ENCODE data around the gene PDCD4. TPM values are rescaled to one million over a fixed set of nuclear protein-coding genes. Genes with fewer than 3 reads are reported as not detected.

Gene PDCD4
- total RNA-seq, 1 donor = 52.9 TPM

GRCh38 chr10:110860576-110861241 is 11.0 kb upstream of the PDCD4 start:
- TF ChIP-seq CTCF (IDR thresholded peaks at IDR 0.05; ENCODE audit: insufficient read depth, low read length) = no peak
- no peak overlapping the region for H3K4me3 ChIP-seq (ENCODE audit: low read depth, low read length)
- DNase-seq (ENCODE audit: low read depth) = no peak

DNA sequence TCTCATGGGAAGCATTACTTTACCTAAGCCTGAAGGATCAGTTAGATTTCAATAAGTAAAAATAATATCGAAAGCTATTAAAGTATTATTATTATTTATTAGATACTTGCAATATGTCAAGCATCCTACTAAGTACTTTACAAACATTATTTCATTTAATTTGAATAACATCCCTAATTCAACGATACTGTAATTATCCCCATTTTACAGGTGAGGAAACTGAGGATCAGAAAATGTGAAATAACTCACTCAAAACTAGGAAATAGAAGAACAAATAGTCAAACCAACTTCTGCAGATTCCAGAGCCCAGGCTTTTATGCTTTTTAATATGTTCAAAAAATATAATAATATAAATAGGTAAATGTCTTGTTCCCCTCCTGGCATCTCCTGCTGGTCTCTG is 10.3 kb upstream of the PDCD4 start:
- no peak overlapping the region for H3K4me3 ChIP-seq (ENCODE audit: low read depth, low read length)
- DNase-seq (ENCODE audit: low read depth) = no peak
- no peak for TF ChIP-seq CTCF (IDR thresholded peaks at IDR 0.05; ENCODE audit: insufficient read depth, low read length)

DNA sequence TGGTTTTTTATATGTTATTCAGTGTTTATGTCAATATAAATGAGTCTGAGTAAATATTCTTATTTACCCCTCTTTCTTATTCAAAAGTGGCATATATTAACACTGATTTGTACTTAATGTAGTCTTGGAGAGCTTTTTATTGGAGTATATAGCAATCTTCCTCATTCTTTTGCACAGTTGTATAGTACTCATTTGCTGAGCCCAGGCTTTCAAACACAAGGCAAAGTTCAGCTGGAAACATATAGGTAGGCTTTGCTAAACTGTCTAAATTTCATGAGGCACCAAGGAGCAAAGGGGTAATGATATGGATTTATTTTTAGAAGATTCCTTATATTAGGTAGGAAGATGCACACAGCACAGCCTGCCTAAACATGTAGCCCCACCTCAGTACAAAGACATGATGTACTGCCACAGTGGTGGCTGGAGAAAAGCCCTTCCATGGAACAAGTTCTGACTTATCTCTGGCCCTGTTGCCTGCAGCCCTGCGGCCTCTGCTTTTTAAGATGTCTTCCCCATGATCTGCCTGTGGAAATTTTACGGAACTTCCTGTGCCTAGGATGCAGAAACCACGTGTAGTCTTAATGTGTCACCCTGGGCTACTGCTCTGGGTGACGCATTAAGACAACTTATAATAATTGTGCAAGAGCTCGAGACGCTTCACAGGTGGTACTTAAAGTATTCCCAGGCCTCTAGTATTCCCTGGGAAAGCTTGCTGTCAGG is 9.6 kb upstream of the PDCD4 start:
- no peak for DNase-seq (ENCODE audit: low read depth)
- no peak overlapping the region for H3K4me3 ChIP-seq (ENCODE audit: low read depth, low read length)
- TF ChIP-seq CTCF (IDR thresholded peaks at IDR 0.05; ENCODE audit: insufficient read depth, low read length) = no peak

- TF ChIP-seq CTCF (IDR thresholded peaks at IDR 0.05; ENCODE audit: insufficient read depth, low read length) = no peak
- H3K4me3 ChIP-seq (ENCODE audit: low read depth, low read length) = no peak overlapping the region
- DNase-seq (ENCODE audit: low read depth) = no peak
These were observed 8.8 kb upstream of the PDCD4 start for GRCh38 chr10:110862961-110863360.

- no peak overlapping the region for H3K4me3 ChIP-seq (ENCODE audit: low read depth, low read length)
- no peak for TF ChIP-seq CTCF (IDR thresholded peaks at IDR 0.05; ENCODE audit: insufficient read depth, low read length)
- DNase-seq (ENCODE audit: low read depth) = no peak
These were observed 8.4 kb upstream of the PDCD4 start for GRCh38 chr10:110863361-110863760.

- no peak for DNase-seq (ENCODE audit: low read depth)
- no peak for TF ChIP-seq CTCF (IDR thresholded peaks at IDR 0.05; ENCODE audit: insufficient read depth, low read length)
- H3K4me3 ChIP-seq (ENCODE audit: low read depth, low read length) = no peak overlapping the region
These were observed 7.8 kb upstream of the PDCD4 start for GRCh38 chr10:110863956-110864355.

Data from fibroblast of the aortic adventitia (primary cell).